Stimulated activated naive CD8-positive, alpha-beta T cell treated with anti-CD3 and anti-CD28 coated beads, Interleukin-15, amount 100 ng/mL, for 72 hours (primary cell): Measurements from ENCODE around the gene FNDC11.
"Not testable (repeated sequence)": the region's sequence is repeated elsewhere in the genome, so short reads cannot be mapped to it uniquely, and the experiment has no call there.

Source experiments
- ATAC-seq: fragments of 150-1000 bp; cut with Tn5 transposase; 2 replicates; pipeline ENCODE4 v1.10.0; 2021; ENCODE audit warnings: mild to moderate bottlenecking, moderate library complexity
- DNase-seq, 2 donors: peaks; one replicate each; pipeline ENCODE4 v3.0.0; 2021 to 2022
- H3K27ac Mint-ChIP-seq, 2 donors: one replicate each; pipeline ENCODE4 v1.8.0; 2022; ENCODE audit warnings: mild to moderate bottlenecking in 2 of 2, mixed read lengths in 2 of 2, moderate library complexity in 2 of 2
- H3K27me3 Mint-ChIP-seq: one replicate; pipeline ENCODE4 v1.8.0; 2022; ENCODE audit warnings: mixed read lengths
- H3K4me1 Mint-ChIP-seq: one replicate; pipeline ENCODE4 v1.8.0; 2022; ENCODE audit warnings: mild to moderate bottlenecking, mixed read lengths
- H3K4me3 Mint-ChIP-seq, 2 donors: one replicate each; pipeline ENCODE4 v1.8.0; 2022; ENCODE audit warnings: mild to moderate bottlenecking in 2 of 2, mixed read lengths in 2 of 2, moderate library complexity in 1 of 2
- H3K9me3 Mint-ChIP-seq, 2 donors: one replicate each; pipeline ENCODE4 v1.8.0; 2022; ENCODE audit warnings: mixed read lengths in 2 of 2

Gene FNDC11

GRCh38 chr20:63553251-63553932 is 567 bp upstream of the FNDC11 start:
- ATAC-seq (peak; percentile 71), DNase-seq (peak; percentile 91 to 98)
- Mint-ChIP-seq H3K4me1 (peaks cover 41% of the 10 kb centered on the region), H3K27me3 (peaks cover 29% of the 10 kb centered on the region), H3K27ac (peak overlapping the region in 1 of 2 donors; percentile 48), H3K4me3 (peak overlapping the region; percentile 60 to 85), H3K9me3 (no peaks in the 10 kb centered on the region)

- peak overlapping the region in 1 of 2 donors; percentile 59 for H3K27ac Mint-ChIP-seq
- peak overlapping the region; percentile 60 to 85 for H3K4me3 Mint-ChIP-seq
- no peaks in the 10 kb centered on the region for H3K9me3 Mint-ChIP-seq
- ATAC-seq (no peak), DNase-seq (peak in 1 of 2 donors; percentile 33)
- H3K4me1 Mint-ChIP-seq = peaks cover 36% of the 10 kb centered on the region
- peaks cover 17% of the 10 kb centered on the region for H3K27me3 Mint-ChIP-seq
These were observed 661 bp downstream of the FNDC11 start for GRCh38 chr20:63554361-63555278.

- ATAC-seq = no peak
These were observed 1.9 kb downstream of the FNDC11 start for GRCh38 chr20:63555661-63556381.

GRCh38 chr20:63556873-63557478 is 3.0 kb downstream of the FNDC11 start:
- Mint-ChIP-seq H3K4me1 (peaks cover 31% of the 10 kb centered on the region), H3K27me3 (no peaks in the 10 kb centered on the region), H3K9me3 (no peaks in the 10 kb centered on the region), H3K4me3 (no peak overlapping the region), H3K27ac (no peak overlapping the region)
- ATAC-seq (no peak), DNase-seq (no peak)

More at GRCh38 chr20:63555661-63556381, 1.9 kb downstream of the FNDC11 start:
- H3K9me3 Mint-ChIP-seq = no peaks in the 10 kb centered on the region
- H3K27me3 Mint-ChIP-seq = peaks cover 5% of the 10 kb centered on the region
- no peak overlapping the region for H3K27ac Mint-ChIP-seq
- H3K4me3 Mint-ChIP-seq = no peak overlapping the region
- DNase-seq = no peak
- peaks cover 33% of the 10 kb centered on the region for H3K4me1 Mint-ChIP-seq

GRCh38 chr20:63557481-63557891 is 3.5 kb downstream of the FNDC11 start:
- ATAC-seq (no peak), DNase-seq (no peak)
- Mint-ChIP-seq H3K4me1 (peaks cover 26% of the 10 kb centered on the region), H3K27me3 (no peaks in the 10 kb centered on the region), H3K27ac (no peak overlapping the region), H3K4me3 (no peak overlapping the region), H3K9me3 (no peaks in the 10 kb centered on the region)

GRCh38 chr20:63558804-63559484 is 5.0 kb downstream of the FNDC11 start:
- DNase-seq = no peak
- ATAC-seq = no peak
- Mint-ChIP-seq H3K4me1 (peaks cover 15% of the 10 kb centered on the region), H3K27ac (no peak overlapping the region), H3K4me3 (no peak overlapping the region), H3K27me3 (no peaks in the 10 kb centered on the region), H3K9me3 (no peaks in the 10 kb centered on the region)

GRCh38 chr20:63559485-63560332 is 5.8 kb downstream of the FNDC11 start:
- ATAC-seq, H3K4me1 Mint-ChIP-seq, H3K27me3 Mint-ChIP-seq, H3K27ac Mint-ChIP-seq, H3K4me3 Mint-ChIP-seq, DNase-seq, H3K9me3 Mint-ChIP-seq: not testable (repeated sequence)

- DNase-seq = no peak
- peaks cover 5% of the 10 kb centered on the region for H3K4me1 Mint-ChIP-seq
- no peak for ATAC-seq
- no peak overlapping the region for H3K27ac Mint-ChIP-seq
- H3K9me3 Mint-ChIP-seq = no peaks in the 10 kb centered on the region
- no peaks in the 10 kb centered on the region for H3K27me3 Mint-ChIP-seq
- H3K4me3 Mint-ChIP-seq = no peak overlapping the region
These were observed 6.4 kb downstream of the FNDC11 start for GRCh38 chr20:63560333-63560805.

GRCh38 chr20:63560856-63561609 is 7.1 kb downstream of the FNDC11 start:
- H3K4me1 Mint-ChIP-seq = peaks cover 5% of the 10 kb centered on the region
- H3K9me3 Mint-ChIP-seq = no peaks in the 10 kb centered on the region
- H3K4me3 Mint-ChIP-seq = no peak overlapping the region
- H3K27ac Mint-ChIP-seq = no peak overlapping the region
- ATAC-seq = no peak
- H3K27me3 Mint-ChIP-seq = no peaks in the 10 kb centered on the region
- no peak for DNase-seq

- Mint-ChIP-seq H3K4me3 (no peak overlapping the region), H3K4me1 (peaks cover 6% of the 10 kb centered on the region), H3K9me3 (no peaks in the 10 kb centered on the region), H3K27me3 (no peaks in the 10 kb centered on the region), H3K27ac (no peak overlapping the region)
- no peak for ATAC-seq
- DNase-seq = no peak
These were observed 7.9 kb downstream of the FNDC11 start for GRCh38 chr20:63561624-63562396.

- Mint-ChIP-seq H3K27ac (no peak overlapping the region), H3K4me1 (peaks cover 14% of the 10 kb centered on the region), H3K27me3 (no peaks in the 10 kb centered on the region), H3K4me3 (no peak overlapping the region), H3K9me3 (no peaks in the 10 kb centered on the region)
- no peak for ATAC-seq
- DNase-seq = no peak
These were observed 8.7 kb downstream of the FNDC11 start for GRCh38 chr20:63562461-63563224.

- no peak overlapping the region for H3K27ac Mint-ChIP-seq
- no peaks in the 10 kb centered on the region for H3K27me3 Mint-ChIP-seq
- H3K4me1 Mint-ChIP-seq = peaks cover 22% of the 10 kb centered on the region
- ATAC-seq = no peak
- H3K9me3 Mint-ChIP-seq = no peaks in the 10 kb centered on the region
- no peak overlapping the region for H3K4me3 Mint-ChIP-seq
- no peak for DNase-seq
These were observed 9.4 kb downstream of the FNDC11 start for GRCh38 chr20:63563225-63563935.
